Subcutaneous abdominal adipose tissue (tissue), 5 donors: ENCODE measurements around the gene LGALS1.

ENCODE experiments used
- H3K27ac ChIP-seq: one replicate; pipeline ENCODE4 v1.7.0; 2013; ENCODE audit warnings: low read depth, mild to moderate bottlenecking, inconsistent platforms, low read length, moderate library complexity
- H3K27me3 ChIP-seq, 5 donors: one replicate each; pipeline ENCODE4 v1.7.0; 2013; ENCODE audit warnings: low read length in 5 of 5, inconsistent platforms in 1 of 5; ENCODE audit not compliant: control insufficient read depth in 5 of 5, insufficient read depth in 4 of 5
- H3K36me3 ChIP-seq, 5 donors: one replicate each; pipeline ENCODE4 v1.7.0; 2013; ENCODE audit warnings: low read length in 5 of 5; ENCODE audit not compliant: control insufficient read depth in 5 of 5, insufficient read depth in 5 of 5
- H3K4me1 ChIP-seq, 5 donors: one replicate each; pipeline ENCODE4 v1.7.0; 2013; ENCODE audit warnings: low read length in 5 of 5, mild to moderate bottlenecking in 3 of 5, moderate library complexity in 1 of 5; ENCODE audit not compliant: control insufficient read depth in 5 of 5, insufficient read depth in 5 of 5
- H3K4me3 ChIP-seq, 5 donors: one replicate each; pipeline ENCODE4 v1.7.0; 2013; ENCODE audit warnings: low read length in 5 of 5, low read depth in 1 of 5
- H3K9ac ChIP-seq, 5 donors: one replicate each; pipeline ENCODE4 v1.7.0; 2013; ENCODE audit warnings: low read length in 5 of 5, mild to moderate bottlenecking in 4 of 5, moderate library complexity in 3 of 5
- H3K9me3 ChIP-seq, 5 donors: one replicate each; pipeline ENCODE4 v1.7.0; 2013; ENCODE audit warnings: low read length in 5 of 5; ENCODE audit not compliant: control insufficient read depth in 5 of 5
- donor health status: healthy.
- donor health status: healthy.
- donor health status: healthy.
- donor health status: healthy.
- donor health status: healthy.

LGALS1 gene

DNA sequence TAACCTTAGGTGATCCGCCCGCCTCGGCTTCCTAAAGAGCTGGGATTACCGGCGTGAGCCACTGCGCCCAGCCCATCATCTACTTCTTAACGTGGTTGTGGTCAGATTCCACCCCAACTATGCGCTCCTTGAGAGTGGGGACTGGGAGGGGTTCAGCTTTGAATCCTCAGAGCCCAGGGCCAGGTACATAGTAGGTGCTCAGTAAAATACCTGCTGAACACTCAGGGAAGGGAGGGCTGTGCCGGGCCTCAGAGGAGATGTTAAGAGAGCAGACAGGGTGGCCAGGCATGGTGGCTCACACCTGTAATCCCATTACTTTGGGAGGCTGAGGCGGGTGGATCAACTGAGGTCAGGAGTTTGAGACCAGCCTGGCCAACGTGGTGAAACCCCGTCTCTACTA, 1.2 kb upstream of the LGALS1 start:
- Histone ChIP-seq H3K4me3 (peak overlapping the region in 1 of 5 donors; percentile 15), H3K27ac (peak overlapping the region; percentile 57), H3K9me3 (no peaks in the 10 kb centered on the region), H3K4me1 (peaks cover 8 to 42% (median 40%) of the 10 kb centered on the region in 5 donors), H3K27me3 (no peaks in the 10 kb centered on the region), H3K36me3 (peaks cover 0 to 9% (median 8%) of the 10 kb centered on the region in 5 donors), H3K9ac (peak overlapping the region in 2 of 5 donors; percentile 36 to 56)

DNA sequence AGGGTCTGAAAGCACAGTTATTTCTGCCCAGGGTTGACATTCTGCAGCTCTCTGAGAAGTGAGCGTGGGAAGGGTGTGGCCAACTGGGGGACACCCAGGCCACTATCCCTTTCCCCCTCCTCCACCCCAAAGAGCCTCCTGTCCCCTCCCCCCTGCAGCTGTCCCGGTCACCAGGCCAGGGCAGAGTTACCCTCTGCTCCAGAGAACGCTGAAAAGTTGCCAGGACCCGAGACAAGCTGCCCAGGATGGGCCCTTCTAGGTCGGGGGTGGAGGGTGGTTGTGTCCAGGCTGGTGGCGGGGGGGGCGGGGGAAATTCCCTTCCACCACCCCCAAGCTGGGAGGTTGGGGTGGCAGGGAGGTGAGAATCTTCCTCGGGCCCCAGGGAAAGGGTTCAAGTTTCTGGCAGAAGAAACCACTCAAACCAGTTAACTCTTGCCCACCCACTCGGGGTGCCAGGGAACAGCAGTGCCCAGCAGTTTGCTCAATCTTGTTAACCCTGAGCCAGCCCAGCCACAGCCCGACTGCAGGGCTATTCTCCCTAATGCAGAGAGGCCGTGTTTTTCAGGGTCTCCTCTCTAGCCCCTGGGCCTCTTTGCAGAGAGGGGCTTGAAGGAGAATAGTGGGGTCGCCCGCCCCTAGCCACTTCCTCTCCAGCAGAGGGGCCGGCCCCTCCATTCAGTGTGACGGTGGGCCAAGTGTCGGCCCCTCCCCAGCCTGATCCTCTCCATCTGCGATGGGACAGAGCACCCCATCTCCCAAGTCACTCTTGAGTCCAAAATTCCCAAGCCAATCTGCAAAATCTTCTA, 697 bp downstream of the LGALS1 start:
- H3K36me3 ChIP-seq: peaks cover 0 to 19% (median 18%) of the 10 kb centered on the region in 5 donors
- peak overlapping the region; percentile 100 for H3K27ac ChIP-seq
- peaks cover 11 to 47% (median 44%) of the 10 kb centered on the region in 5 donors for H3K4me1 ChIP-seq
- no peaks in the 10 kb centered on the region for H3K9me3 ChIP-seq
- peak overlapping the region; percentile 84 to 98 (median 91) for H3K4me3 ChIP-seq
- H3K9ac ChIP-seq: peak overlapping the region; percentile 92 to 99 (median 97)
- H3K27me3 ChIP-seq: no peaks in the 10 kb centered on the region

DNA sequence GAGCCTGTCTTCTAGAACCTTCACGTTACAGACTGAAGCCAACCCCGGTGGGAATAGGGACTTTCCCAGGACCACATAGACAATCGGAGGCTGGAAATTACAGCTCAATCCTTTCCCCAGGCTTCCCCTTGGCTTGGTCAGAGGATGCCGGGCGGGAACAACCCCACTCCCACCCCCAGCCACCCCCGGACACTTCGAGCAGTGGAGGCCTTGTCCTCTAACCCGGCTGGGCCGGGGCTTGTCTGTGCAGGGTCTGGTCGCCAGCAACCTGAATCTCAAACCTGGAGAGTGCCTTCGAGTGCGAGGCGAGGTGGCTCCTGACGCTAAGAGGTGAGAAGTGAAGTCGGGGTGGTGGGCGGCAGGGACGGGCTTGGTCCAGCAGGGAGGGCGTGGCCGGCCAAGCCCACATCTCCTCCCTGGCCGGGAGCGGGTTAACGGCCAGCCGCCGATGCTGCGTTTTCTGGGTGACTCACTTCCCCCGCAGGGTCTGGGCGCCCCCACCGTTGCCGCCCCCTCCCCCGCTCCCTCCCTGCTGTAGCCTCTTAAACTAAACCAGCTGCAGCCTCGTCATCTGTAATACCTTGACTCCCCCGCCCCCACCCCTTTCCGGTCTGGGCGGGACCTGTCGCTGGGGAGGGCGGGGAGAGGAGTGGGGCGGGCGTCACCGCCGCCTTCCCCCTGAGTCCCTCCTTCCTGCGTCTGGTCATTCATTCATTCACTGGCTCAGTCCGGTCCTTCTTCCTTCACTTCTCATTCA, 1.5 kb downstream of the LGALS1 start:
- Histone ChIP-seq H3K27me3 (no peaks in the 10 kb centered on the region), H3K9me3 (no peaks in the 10 kb centered on the region), H3K27ac (peak overlapping the region; percentile 100), H3K9ac (peak overlapping the region; percentile 92 to 99 (median 97)), H3K4me1 (peaks cover 15 to 55% (median 52%) of the 10 kb centered on the region in 5 donors), H3K36me3 (peaks cover 0 to 19% (median 18%) of the 10 kb centered on the region in 5 donors), H3K4me3 (peak overlapping the region; percentile 84 to 98 (median 91))

DNA sequence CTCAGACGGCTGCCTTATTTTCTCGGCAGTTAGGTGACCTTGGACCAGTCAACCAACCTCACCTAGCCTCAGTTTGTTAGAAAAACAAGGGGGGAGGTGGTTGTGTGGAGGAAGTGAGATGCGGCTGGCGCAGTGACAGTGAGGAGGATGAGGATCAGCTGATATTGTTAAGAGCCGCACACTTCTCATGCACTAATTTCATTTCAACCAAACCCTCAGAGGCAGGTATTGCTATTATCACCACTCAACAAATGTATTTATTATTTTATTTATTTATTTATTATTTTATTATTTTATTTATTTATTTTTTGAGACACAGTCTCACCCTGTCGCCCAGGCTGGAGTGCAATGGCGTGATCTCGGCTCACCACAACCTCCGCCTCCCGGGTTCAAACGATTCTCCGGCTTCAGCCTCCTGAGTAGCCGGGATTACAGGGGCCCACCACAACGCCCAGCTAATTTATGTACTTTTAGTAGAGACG, 2.1 kb downstream of the LGALS1 start:
- no peaks in the 10 kb centered on the region for H3K9me3 ChIP-seq
- H3K36me3 ChIP-seq: peaks cover 0 to 19% (median 18%) of the 10 kb centered on the region in 5 donors
- H3K4me3 ChIP-seq: peak overlapping the region; percentile 84 to 92 (median 87)
- peak overlapping the region; percentile 100 for H3K27ac ChIP-seq
- peaks cover 15 to 55% (median 52%) of the 10 kb centered on the region in 5 donors for H3K4me1 ChIP-seq
- no peaks in the 10 kb centered on the region for H3K27me3 ChIP-seq
- peak overlapping the region in 4 of 5 donors; percentile 35 to 99 (median 98) for H3K9ac ChIP-seq

DNA sequence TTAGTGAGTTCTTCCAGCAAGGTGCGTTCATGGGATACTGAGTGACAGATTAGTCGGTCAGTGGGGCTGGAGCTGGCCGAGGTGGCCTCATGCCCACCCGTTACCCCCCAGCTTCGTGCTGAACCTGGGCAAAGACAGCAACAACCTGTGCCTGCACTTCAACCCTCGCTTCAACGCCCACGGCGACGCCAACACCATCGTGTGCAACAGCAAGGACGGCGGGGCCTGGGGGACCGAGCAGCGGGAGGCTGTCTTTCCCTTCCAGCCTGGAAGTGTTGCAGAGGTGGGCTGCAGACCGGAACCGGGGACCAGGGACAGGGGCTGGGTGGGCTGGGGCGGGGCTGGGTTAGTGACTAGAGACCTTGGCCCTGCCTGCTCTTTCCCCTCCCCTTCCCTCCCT, 2.9 kb downstream of the LGALS1 start:
- Histone ChIP-seq H3K4me3 (peak overlapping the region in 3 of 5 donors; percentile 42 to 52 (median 49)), H3K4me1 (peaks cover 15 to 55% (median 52%) of the 10 kb centered on the region in 5 donors), H3K9ac (peak overlapping the region in 3 of 5 donors; percentile 21 to 68 (median 29)), H3K36me3 (peaks cover 0 to 19% (median 18%) of the 10 kb centered on the region in 5 donors), H3K27me3 (no peaks in the 10 kb centered on the region), H3K9me3 (no peaks in the 10 kb centered on the region), H3K27ac (peak overlapping the region; percentile 100)

DNA sequence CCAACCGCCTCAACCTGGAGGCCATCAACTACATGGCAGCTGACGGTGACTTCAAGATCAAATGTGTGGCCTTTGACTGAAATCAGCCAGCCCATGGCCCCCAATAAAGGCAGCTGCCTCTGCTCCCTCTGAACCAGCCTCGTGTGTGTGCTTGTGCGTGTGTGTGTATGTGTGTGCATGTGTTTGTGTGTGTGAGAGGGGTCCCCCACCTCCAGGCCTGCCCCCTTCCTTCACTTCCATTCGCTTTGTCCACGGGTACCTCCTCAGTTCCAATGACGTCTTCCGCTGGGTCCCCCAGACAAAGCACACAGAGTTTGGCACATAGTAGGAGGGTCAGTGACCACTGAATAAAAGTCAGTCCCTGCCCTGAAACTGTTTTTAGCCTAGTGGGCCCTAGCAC, 4.2 kb downstream of the LGALS1 start:
- Histone ChIP-seq H3K27me3 (no peaks in the 10 kb centered on the region), H3K4me3 (no peak overlapping the region), H3K4me1 (peaks cover 15 to 45% (median 43%) of the 10 kb centered on the region in 5 donors), H3K36me3 (peaks cover 0 to 19% (median 18%) of the 10 kb centered on the region in 5 donors), H3K9ac (no peak overlapping the region), H3K9me3 (no peaks in the 10 kb centered on the region), H3K27ac (peak overlapping the region; percentile 37)

DNA sequence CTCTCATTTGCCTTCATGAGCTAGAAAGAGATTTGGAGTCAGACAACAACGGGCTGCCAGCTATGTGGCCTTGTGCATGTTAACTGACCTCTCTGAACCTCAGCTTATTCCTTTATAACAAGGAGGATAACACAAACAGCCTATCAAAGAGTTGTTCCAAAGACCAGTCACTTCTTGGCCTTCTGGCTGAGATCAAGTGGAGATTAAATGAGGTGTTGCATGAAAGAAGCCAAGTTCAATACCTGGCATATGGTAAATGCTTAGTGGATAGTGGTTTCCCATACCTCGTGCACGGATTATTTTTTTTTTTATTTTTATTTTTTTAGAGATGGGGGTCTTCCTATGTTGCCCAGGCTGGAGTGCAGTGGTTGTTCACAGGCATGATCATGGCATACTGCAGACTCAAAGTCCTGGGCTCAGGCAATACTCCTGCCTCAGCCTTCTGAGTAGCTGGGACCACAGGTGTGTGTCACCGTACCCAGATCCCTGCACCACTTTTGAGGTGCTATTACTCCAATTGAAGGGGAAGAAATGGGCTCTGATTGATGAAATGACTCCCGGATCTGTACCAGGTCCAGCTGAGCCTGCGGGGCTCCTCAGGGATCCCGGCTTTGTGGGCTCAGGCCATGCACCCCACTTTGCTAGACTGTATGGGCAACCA, 4.9 kb downstream of the LGALS1 start:
- Histone ChIP-seq H3K9me3 (no peaks in the 10 kb centered on the region), H3K27ac (peak overlapping the region; percentile 37), H3K4me1 (peaks cover 15 to 39% (median 37%) of the 10 kb centered on the region in 5 donors), H3K27me3 (no peaks in the 10 kb centered on the region), H3K9ac (no peak overlapping the region), H3K36me3 (peaks cover 0 to 19% (median 18%) of the 10 kb centered on the region in 5 donors), H3K4me3 (no peak overlapping the region)

DNA sequence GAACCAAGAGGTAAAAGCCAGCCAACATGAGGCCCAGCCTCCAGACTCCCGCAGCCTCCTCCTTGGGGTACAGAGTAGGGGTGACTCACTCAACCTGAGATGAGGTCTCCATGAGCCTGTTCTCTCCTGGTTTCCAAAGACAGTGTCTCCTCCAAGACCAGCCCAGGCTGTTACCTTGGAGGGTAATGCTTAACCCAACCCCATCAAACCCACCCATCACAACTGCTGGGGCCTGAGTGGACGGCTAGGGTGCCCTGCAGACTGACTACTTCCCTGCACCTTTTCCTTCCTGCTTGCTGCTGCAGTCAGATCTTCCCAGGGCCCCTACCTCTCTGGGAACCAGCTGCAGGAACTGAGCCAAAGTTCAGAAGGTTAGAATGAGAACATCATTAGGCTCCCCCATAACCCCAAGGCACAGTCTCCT, 5.6 kb downstream of the LGALS1 start:
- no peak overlapping the region for H3K4me3 ChIP-seq
- no peaks in the 10 kb centered on the region for H3K9me3 ChIP-seq
- peaks cover 12 to 39% (median 37%) of the 10 kb centered on the region in 5 donors for H3K4me1 ChIP-seq
- H3K27me3 ChIP-seq: no peaks in the 10 kb centered on the region
- H3K27ac ChIP-seq: peak overlapping the region; percentile 23
- H3K36me3 ChIP-seq: peaks cover 0 to 19% (median 18%) of the 10 kb centered on the region in 5 donors
- H3K9ac ChIP-seq: no peak overlapping the region

DNA sequence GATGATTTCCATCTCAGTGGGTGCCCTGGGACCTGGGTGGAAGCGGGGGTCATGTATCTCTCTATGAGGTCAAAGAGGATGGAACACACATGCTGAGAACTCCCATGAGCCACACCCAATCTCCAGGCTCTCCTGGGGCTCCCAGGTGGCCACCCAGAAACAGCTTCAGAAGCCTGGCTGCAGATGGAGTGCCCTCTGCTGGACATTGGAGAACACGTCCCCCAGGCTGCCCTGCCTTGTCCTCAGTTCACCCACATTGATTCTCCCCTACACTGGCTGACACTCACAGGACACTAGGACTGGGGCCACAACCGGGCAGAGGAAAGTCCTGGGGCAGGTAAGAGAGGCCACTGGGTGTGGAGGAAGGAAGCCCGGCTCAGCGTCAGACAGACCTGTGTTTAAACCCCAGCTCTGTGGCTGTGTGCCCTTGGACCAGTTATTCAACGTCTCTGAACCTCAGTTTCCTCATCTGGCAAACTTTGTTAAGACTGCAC, 6.2 kb downstream of the LGALS1 start:
- H3K4me3 ChIP-seq: no peak overlapping the region
- peaks cover 10 to 37% (median 35%) of the 10 kb centered on the region in 5 donors for H3K4me1 ChIP-seq

More for the DNA sequence above, 6.2 kb downstream of the LGALS1 start:
- no peaks in the 10 kb centered on the region for H3K27me3 ChIP-seq
- no peaks in the 10 kb centered on the region for H3K9me3 ChIP-seq
- H3K9ac ChIP-seq: peak overlapping the region in 1 of 5 donors; percentile 14
- H3K36me3 ChIP-seq: peaks cover 0 to 19% (median 18%) of the 10 kb centered on the region in 5 donors
- H3K27ac ChIP-seq: no peak overlapping the region
